ENCODE data around the gene SLC35A1.

SLC35A1 gene

GRCh38 chr6:87540539-87540938 lies 67.8 kb downstream of the SLC35A1 start:
- DNase-seq (ENCODE audit: extremely low spot score): no peak
- ChIA-PET POLR2A (no interaction called here), CTCF (no interaction called here)
- TF ChIP-seq, protein P1, sequence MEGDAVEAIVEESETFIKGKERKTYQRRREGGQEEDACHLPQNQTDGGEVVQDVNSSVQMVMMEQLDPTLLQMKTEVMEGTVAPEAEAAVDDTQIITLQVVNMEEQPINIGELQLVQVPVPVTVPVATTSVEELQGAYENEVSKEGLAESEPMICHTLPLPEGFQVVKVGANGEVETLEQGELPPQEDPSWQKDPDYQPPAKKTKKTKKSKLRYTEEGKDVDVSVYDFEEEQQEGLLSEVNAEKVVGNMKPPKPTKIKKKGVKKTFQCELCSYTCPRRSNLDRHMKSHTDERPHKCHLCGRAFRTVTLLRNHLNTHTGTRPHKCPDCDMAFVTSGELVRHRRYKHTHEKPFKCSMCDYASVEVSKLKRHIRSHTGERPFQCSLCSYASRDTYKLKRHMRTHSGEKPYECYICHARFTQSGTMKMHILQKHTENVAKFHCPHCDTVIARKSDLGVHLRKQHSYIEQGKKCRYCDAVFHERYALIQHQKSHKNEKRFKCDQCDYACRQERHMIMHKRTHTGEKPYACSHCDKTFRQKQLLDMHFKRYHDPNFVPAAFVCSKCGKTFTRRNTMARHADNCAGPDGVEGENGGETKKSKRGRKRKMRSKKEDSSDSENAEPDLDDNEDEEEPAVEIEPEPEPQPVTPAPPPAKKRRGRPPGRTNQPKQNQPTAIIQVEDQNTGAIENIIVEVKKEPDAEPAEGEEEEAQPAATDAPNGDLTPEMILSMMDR (IDR thresholded peaks at IDR 0.05; ENCODE audit: control extremely low read depth, extremely low read depth, low read depth, missing control alignments): no peak

GRCh38 chr6:87541041-87541440 lies 68.3 kb downstream of the SLC35A1 start:
- POLR2A ChIA-PET: no interaction called here
- CTCF ChIA-PET: interaction anchor here (1.3 to 1.5 kb wide), 2 partner anchors 10 to 18 kb away, joined by 4 to 6 read pairs; no protein-coding TSS in a partner anchor
- TF ChIP-seq, protein P1 (IDR thresholded peaks at IDR 0.05; ENCODE audit: control extremely low read depth, extremely low read depth, low read depth, missing control alignments): no peak
- DNase-seq (ENCODE audit: extremely low spot score): no peak

DNA sequence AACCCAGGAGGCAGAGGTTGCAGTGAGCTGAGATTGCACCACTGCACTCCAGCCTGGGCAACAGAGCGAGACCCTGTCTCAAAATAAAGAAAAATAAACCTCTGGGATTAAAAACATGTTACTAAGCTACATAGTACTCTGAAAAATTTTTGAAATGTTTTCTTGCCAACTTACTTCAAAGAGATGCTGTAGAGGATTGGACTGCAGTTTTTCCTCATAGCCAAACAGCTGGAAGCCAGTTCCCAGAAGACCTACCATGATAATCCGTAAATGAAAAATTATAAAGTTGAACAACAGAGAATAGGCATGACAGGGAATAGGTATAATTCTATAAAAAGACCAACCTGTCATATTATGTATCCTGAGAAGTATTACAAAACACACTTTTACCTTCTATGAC lies 69.0 kb downstream of the SLC35A1 start:
- no peak for DNase-seq (ENCODE audit: extremely low spot score)
- ChIA-PET CTCF (interaction anchor here (1.3 to 1.5 kb wide), 2 partner anchors 9 to 17 kb away, joined by 4 to 6 read pairs; no protein-coding TSS in a partner anchor), POLR2A (no interaction called here)
- TF ChIP-seq, protein P1 (IDR thresholded peaks at IDR 0.05; ENCODE audit: control extremely low read depth, extremely low read depth, low read depth, missing control alignments): no peak

DNA sequence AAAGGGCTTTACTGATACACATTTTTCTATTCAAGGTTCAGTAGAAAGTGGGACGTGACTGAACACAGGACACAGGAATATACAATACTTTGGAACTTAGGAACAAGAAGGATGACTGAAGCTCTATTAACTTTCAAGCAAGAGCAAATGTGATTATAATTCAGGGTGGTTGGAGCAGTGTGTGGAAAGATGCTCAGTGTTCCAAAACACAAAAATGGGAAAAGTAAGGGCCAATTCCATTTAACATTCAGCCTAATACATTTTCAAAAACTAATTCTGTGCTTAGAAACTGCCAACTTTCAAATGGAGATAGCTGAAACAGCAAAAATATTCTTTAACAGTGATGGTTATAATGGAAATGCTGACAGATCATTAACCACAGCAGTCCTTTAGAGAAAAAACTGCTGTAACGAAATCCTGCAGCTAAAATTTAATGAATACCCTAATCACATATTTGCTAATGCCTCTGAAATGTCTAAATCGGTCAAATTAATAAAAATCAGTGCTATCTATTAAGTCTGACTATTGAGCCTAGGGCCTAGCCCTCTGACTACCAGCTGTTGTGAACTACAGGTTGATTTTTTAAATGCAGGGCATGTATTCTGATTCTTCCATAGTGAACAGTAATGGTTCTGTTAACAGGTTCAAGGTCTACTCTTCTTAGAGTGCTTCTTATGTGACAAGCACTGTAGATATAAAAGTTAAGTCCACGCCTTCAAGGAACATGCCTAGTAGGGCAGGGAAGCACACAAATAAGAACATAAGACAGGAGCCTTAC lies 71.1 kb downstream of the SLC35A1 start:
- CTCF ChIA-PET: interaction anchor here (0.9 to 1.5 kb wide), 2 partner anchors 9 to 10 kb away, joined by 3 to 4 read pairs; no protein-coding TSS in a partner anchor
- no peak for DNase-seq (ENCODE audit: extremely low spot score)
- POLR2A ChIA-PET: interaction anchor here (0.7 kb wide), 1 partner anchor 59 kb away, joined by 3 read pairs; no protein-coding TSS in a partner anchor
- TF ChIP-seq, protein P1 (IDR thresholded peaks at IDR 0.05; ENCODE audit: control extremely low read depth, extremely low read depth, low read depth, missing control alignments): no peak

DNA sequence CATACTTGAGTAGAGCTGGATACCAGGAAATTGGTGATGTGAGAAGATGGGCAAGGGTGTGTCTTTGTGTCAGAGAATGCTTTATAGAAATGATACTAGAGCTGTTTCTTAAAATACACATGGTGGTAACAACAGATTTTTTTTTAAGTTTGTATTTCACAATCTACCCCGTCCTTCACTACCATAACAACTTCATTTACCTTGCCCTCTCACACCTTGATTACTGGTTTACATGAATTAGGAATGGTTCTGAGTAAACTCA lies 71.6 kb downstream of the SLC35A1 start:
- TF ChIP-seq, protein P1 (IDR thresholded peaks at IDR 0.05; ENCODE audit: control extremely low read depth, extremely low read depth, low read depth, missing control alignments): no peak
- CTCF ChIA-PET: interaction anchor here (0.9 to 1.5 kb wide), 2 partner anchors 9 kb away, joined by 3 to 4 read pairs; no protein-coding TSS in a partner anchor
- DNase-seq (ENCODE audit: extremely low spot score): no peak
- POLR2A ChIA-PET: no interaction called here

DNA sequence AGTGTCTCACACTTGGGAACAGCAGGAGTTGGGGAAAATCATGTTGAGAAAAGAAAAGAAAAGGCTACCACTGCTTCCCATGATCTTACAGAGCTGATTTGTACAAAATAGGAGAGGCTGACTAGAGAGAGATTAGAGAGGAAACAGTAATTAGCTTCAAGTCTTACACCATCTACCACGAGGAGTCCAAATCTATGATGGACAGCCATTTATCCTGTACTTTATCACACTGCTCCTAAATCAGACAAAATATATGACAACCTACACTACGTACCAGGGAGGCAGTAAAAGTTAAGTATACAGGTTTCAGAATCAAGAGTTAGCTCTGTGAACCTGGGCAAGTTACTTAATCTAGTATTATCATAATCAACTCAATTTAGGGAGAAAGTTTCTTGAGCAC lies 79.0 kb downstream of the SLC35A1 start:
- CTCF ChIA-PET: interaction anchor here (2.2 to 4.3 kb wide), 3 partner anchors 10 to 17 kb away, joined by 6 to 17 read pairs (median 8); no protein-coding TSS in a partner anchor
- POLR2A ChIA-PET: no interaction called here
- no peak for DNase-seq (ENCODE audit: extremely low spot score)
- TF ChIP-seq, protein P1 (IDR thresholded peaks at IDR 0.05; ENCODE audit: control extremely low read depth, extremely low read depth, low read depth, missing control alignments): no peak

Measured in GM10248 (cell line).